H9 (cell line): ENCODE data around the gene SUPT5H. TPM values are rescaled to one million over a fixed set of nuclear protein-coding genes. Genes with fewer than 3 reads are reported as not detected.

Experiments used
- DNase-seq: peaks from one replicate; pipeline ENCODE4 v3.0.0-alpha.2; 2017
- H2AFZ ChIP-seq: one replicate; pipeline ENCODE4 v1.6.1; 2013; ENCODE audit warnings: mild to moderate bottlenecking, low read length, control low read depth, moderate library complexity
- H2AK5ac ChIP-seq: 2 replicates; pipeline ENCODE4 v1.6.1; 2013; ENCODE audit warnings: low read length, control low read depth, mixed read lengths; ENCODE audit not compliant: insufficient read length
- H2BK120ac ChIP-seq: one replicate; pipeline ENCODE4 v1.6.1; 2013; ENCODE audit warnings: low read depth, mild to moderate bottlenecking, low read length, control low read depth, inconsistent platforms; ENCODE audit not compliant: poor library complexity, severe bottlenecking
- H2BK12ac ChIP-seq: 2 replicates; pipeline ENCODE4 v1.6.1; 2013; ENCODE audit warnings: low read length, control low read depth, mixed read lengths, low read depth; ENCODE audit not compliant: insufficient read length
- H2BK15ac ChIP-seq: 2 replicates; pipeline ENCODE4 v1.6.1; 2013; ENCODE audit warnings: low read depth, low read length, control low read depth
- H2BK20ac ChIP-seq: one replicate; pipeline ENCODE4 v1.6.1; 2013; ENCODE audit warnings: low read depth, mild to moderate bottlenecking, low read length, control low read depth, inconsistent platforms; ENCODE audit not compliant: poor library complexity, severe bottlenecking
- H2BK5ac ChIP-seq: 2 replicates; pipeline ENCODE4 v1.6.1; 2013; ENCODE audit warnings: low read length, control low read depth, mixed read lengths; ENCODE audit not compliant: insufficient read length
- H3K14ac ChIP-seq: 2 replicates; pipeline ENCODE4 v1.6.1; 2013; ENCODE audit warnings: low read length, control low read depth; ENCODE audit not compliant: insufficient read depth
- H3K18ac ChIP-seq: 2 replicates; pipeline ENCODE4 v1.6.1; 2013; ENCODE audit warnings: low read depth, mild to moderate bottlenecking, mixed read lengths, low read length, control low read depth; ENCODE audit not compliant: insufficient read length
- H3K23ac ChIP-seq: 2 replicates; pipeline ENCODE4 v1.6.1; 2013; ENCODE audit warnings: low read length, control low read depth, mixed read lengths, low read depth; ENCODE audit not compliant: insufficient read length
- H3K23me2 ChIP-seq: 2 replicates; pipeline ENCODE4 v1.6.1; 2013; ENCODE audit warnings: low read depth, mild to moderate bottlenecking, mixed read lengths, low read length, control low read depth; ENCODE audit not compliant: insufficient read length, poor library complexity, severe bottlenecking
- H3K27ac ChIP-seq: 2 replicates; pipeline ENCODE4 v1.5.1; 2013; ENCODE audit warnings: low read length, control low read depth, mixed read lengths, low read depth; ENCODE audit not compliant: insufficient read length
- H3K27me3 ChIP-seq: 2 replicates; pipeline ENCODE4 v1.6.1; 2013; ENCODE audit warnings: low read length, control low read depth, inconsistent platforms; ENCODE audit not compliant: insufficient read depth
- H3K4ac ChIP-seq: 2 replicates; pipeline ENCODE4 v1.6.1; 2013; ENCODE audit warnings: low read depth, mild to moderate bottlenecking, control low read depth, inconsistent platforms, low read length, moderate library complexity
- H3K4me1 ChIP-seq: 2 replicates; pipeline ENCODE4 v1.6.1; 2013; ENCODE audit warnings: low read length, control low read depth, inconsistent platforms; ENCODE audit not compliant: insufficient read depth
- H3K4me2 ChIP-seq: 2 replicates; pipeline ENCODE4 v1.6.1; 2013; ENCODE audit warnings: low read length, control low read depth, mixed read lengths; ENCODE audit not compliant: insufficient read length, insufficient read depth
- H3K56ac ChIP-seq: 2 replicates; pipeline ENCODE4 v1.6.1; 2013; ENCODE audit warnings: low read depth, mild to moderate bottlenecking, mixed read lengths, low read length, control low read depth; ENCODE audit not compliant: insufficient read length
- H3K79me1 ChIP-seq: 2 replicates; pipeline ENCODE4 v1.6.1; 2013; ENCODE audit warnings: low read depth, mild to moderate bottlenecking, moderate library complexity, low read length, control low read depth, inconsistent platforms; ENCODE audit not compliant: insufficient read depth, poor library complexity, severe bottlenecking
- H3K79me2 ChIP-seq: 2 replicates; pipeline ENCODE4 v1.6.1; 2013; ENCODE audit warnings: low read length, control low read depth, inconsistent platforms; ENCODE audit not compliant: insufficient read depth
- H3K9ac ChIP-seq: 2 replicates; pipeline ENCODE4 v1.6.1; 2013; ENCODE audit warnings: low read length, control low read depth, mixed read lengths; ENCODE audit not compliant: insufficient read length; ENCODE audit errors: extremely low read depth
- H3K9me3 ChIP-seq: one replicate; pipeline ENCODE4 v1.6.1; 2013; ENCODE audit warnings: low read depth, low read length, inconsistent platforms; ENCODE audit not compliant: control insufficient read depth
- H3T11ph ChIP-seq: one replicate; pipeline ENCODE4 v1.6.1; 2013; ENCODE audit warnings: mild to moderate bottlenecking, low read length, control low read depth, inconsistent platforms
- H4K20me1 ChIP-seq: one replicate; pipeline ENCODE4 v1.6.1; 2013; ENCODE audit not compliant: control insufficient read depth, insufficient read length, insufficient read depth
- H4K5ac ChIP-seq: 2 replicates; pipeline ENCODE4 v1.6.1; 2013; ENCODE audit warnings: low read depth, mild to moderate bottlenecking, mixed read lengths, low read length, control low read depth; ENCODE audit not compliant: insufficient read length
- H4K8ac ChIP-seq: replicated peaks from 2 replicates; pipeline ENCODE4 v1.6.1; 2013; ENCODE audit warnings: low read length, control low read depth, mixed read lengths, low read depth; ENCODE audit not compliant: insufficient read length
- H4K91ac ChIP-seq: 2 replicates; pipeline ENCODE4 v1.6.1; 2013; ENCODE audit warnings: low read depth, mild to moderate bottlenecking, moderate library complexity, mixed read lengths, low read length, control low read depth; ENCODE audit not compliant: insufficient read length
- H3K27ac Mint-ChIP-seq, 3 experiments: 2 replicates in 2 of 3; 3 replicates in 1 of 3; pipeline ENCODE4 v1.8.0; 2020 to 2021; ENCODE audit warnings: mixed read lengths in 3 of 3, mild to moderate bottlenecking in 1 of 3, moderate library complexity in 1 of 3
- H3K27me3 Mint-ChIP-seq: 2 replicates; pipeline ENCODE4 v1.8.0; 2021; ENCODE audit warnings: low read depth, mild to moderate bottlenecking, moderate library complexity, mixed read lengths
- H3K36me3 Mint-ChIP-seq, 3 experiments: 2 replicates in 2 of 3; 3 replicates in 1 of 3; pipeline ENCODE4 v1.8.0; 2020 to 2021; ENCODE audit warnings: low read depth in 3 of 3, mixed read lengths in 3 of 3; ENCODE audit not compliant: insufficient read depth in 1 of 3
- H3K4me1 Mint-ChIP-seq, 2 experiments: 2 replicates each; pipeline ENCODE4 v1.8.0; 2020; ENCODE audit warnings: mixed read lengths in 2 of 2
- H3K4me3 Mint-ChIP-seq, 2 experiments: 2 replicates in 1 of 2; 3 replicates in 1 of 2; pipeline ENCODE4 v1.8.0; 2020 to 2021; ENCODE audit warnings: mild to moderate bottlenecking in 2 of 2, mixed read lengths in 2 of 2, moderate library complexity in 1 of 2
- H3K9me3 Mint-ChIP-seq, 2 experiments: 2 replicates in 1 of 2; 3 replicates in 1 of 2; pipeline ENCODE4 v1.8.0; 2020; ENCODE audit warnings: mild to moderate bottlenecking in 2 of 2, mixed read lengths in 2 of 2, moderate library complexity in 1 of 2
- CTCF ChIP-seq: fragments of 200-600 bp; sonication (generic); conservative IDR thresholded peaks from 3 replicates; pipeline ENCODE4 v1.8.0; 2021; ENCODE audit warnings: antibody characterized with exemption, mild to moderate bottlenecking
- WGBS: extraction: QIAGEN DNeasy Blood & Tissue Kit; methylation state at CpG from one replicate; pipeline ENCODE4 v1.1.7; 2013; ENCODE audit warnings: missing lambda C conversion rate, low lambda C conversion rate, mixed read lengths; ENCODE audit not compliant: insufficient read length; ENCODE audit errors: extremely low coverage; 5-methylcytosine and 5-hydroxymethylcytosine counted together
- total RNA-seq: library from RNA; stranded (reverse); gene quantifications from 2 replicates; pipeline ENCODE4 v1.2.1, GENCODE V29; 2021

SUPT5H gene
- total RNA-seq, 1 experiment from 2014 or later: 145 TPM

GRCh38 chr19:39448271-39448670 is 2.9 kb downstream of the SUPT5H start:
- no peak overlapping the region for H2BK12ac ChIP-seq
- H3K27me3 Mint-ChIP-seq: no peaks in the 10 kb centered on the region
- H3K27ac Mint-ChIP-seq: peak overlapping the region in 2 of 3 experiments; percentile 20 to 76; a peak in 2 of 7 replicates
- DNase-seq: no peak
- H3K27ac ChIP-seq: no peak overlapping the region
- H3K9me3 ChIP-seq: no peaks in the 10 kb centered on the region
- no peak overlapping the region for H2BK20ac ChIP-seq
- H4K8ac ChIP-seq: no peak overlapping the region
- no peak overlapping the region for H3K14ac ChIP-seq
- no CpG with 5 or more reads among the region's 3 CpGs for WGBS
- no peak overlapping the region for H2BK5ac ChIP-seq
- H2BK120ac ChIP-seq: no peak overlapping the region
- H3K9me3 Mint-ChIP-seq: peaks cover 0 to 5% of the 10 kb centered on the region in 2 experiments; a peak in 2 of 5 replicates
- no peak overlapping the region for H3T11ph ChIP-seq
- H2BK15ac ChIP-seq: no peak overlapping the region
- peaks cover 10 to 15% of the 10 kb centered on the region in 2 experiments for H3K4me1 Mint-ChIP-seq
- H3K23me2 ChIP-seq: peaks cover 5% of the 10 kb centered on the region
- H2AFZ ChIP-seq: no peak overlapping the region
- H3K4ac ChIP-seq: no peak overlapping the region
- no peak overlapping the region for H3K23ac ChIP-seq
- H3K4me3 Mint-ChIP-seq: no peak overlapping the region
- no peak overlapping the region for H3K4me2 ChIP-seq
- peaks cover 11% of the 10 kb centered on the region for H3K79me1 ChIP-seq
- no peak overlapping the region for H3K18ac ChIP-seq
- no peak overlapping the region for H2AK5ac ChIP-seq
- no peaks in the 10 kb centered on the region for H3K27me3 ChIP-seq
- H4K91ac ChIP-seq: no peak overlapping the region
- H3K79me2 ChIP-seq: peaks cover 43% of the 10 kb centered on the region; the same call in 1 of the 2 replicates
- peaks cover 18 to 55% (median 44%) of the 10 kb centered on the region in 3 experiments; a peak in 6 of 7 replicates for H3K36me3 Mint-ChIP-seq
- H4K20me1 ChIP-seq: peaks cover 2% of the 10 kb centered on the region
- no peak for TF ChIP-seq CTCF
- no peak overlapping the region for H3K56ac ChIP-seq
- H3K4me1 ChIP-seq: no peaks in the 10 kb centered on the region
- no peak overlapping the region for H3K9ac ChIP-seq
- no peak overlapping the region for H4K5ac ChIP-seq
